Inferior parietal cortex (tissue), 1 donor: Measurements from ENCODE around the gene PRR5.
"Not testable (repeated sequence)": the region's sequence is repeated elsewhere in the genome, so short reads cannot be mapped to it uniquely, and the experiment has no call there.

Experiments
- DNase-seq: peaks from one replicate; pipeline ENCODE4 v3.0.0-alpha.2; 2016; ENCODE audit errors: extremely low spot score

Gene PRR5

GRCh38 chr22:44735518-44736428 is 33.8 kb downstream of the PRR5 start:
- peak; percentile 50 for DNase-seq

- no peak for DNase-seq
These were observed 34.8 kb downstream of the PRR5 start for GRCh38 chr22:44736581-44737405.

- DNase-seq, result no peak
These were observed 35.7 kb downstream of the PRR5 start for GRCh38 chr22:44737406-44738346.

- DNase-seq, result no peak
These were observed 36.3 kb downstream of the PRR5 start for GRCh38 chr22:44738347-44738715.

GRCh38 chr22:44739024-44739423 is 37.0 kb downstream of the PRR5 start:
- no peak for DNase-seq

GRCh38 chr22:44739666-44740065 is 37.7 kb downstream of the PRR5 start:
- DNase-seq, result not testable (repeated sequence)

- no peak for DNase-seq
These were observed 38.3 kb downstream of the PRR5 start for GRCh38 chr22:44740307-44740706.

- DNase-seq, result no peak
These were observed 39.9 kb downstream of the PRR5 start for GRCh38 chr22:44741929-44742328.

GRCh38 chr22:44743247-44743646 is 41.2 kb downstream of the PRR5 start:
- no peak for DNase-seq

GRCh38 chr22:44743804-44744211 is 41.8 kb downstream of the PRR5 start:
- no peak for DNase-seq

GRCh38 chr22:44745853-44746789 is 44.1 kb downstream of the PRR5 start:
- no peak for DNase-seq

GRCh38 chr22:44747784-44748127 is 45.8 kb downstream of the PRR5 start:
- not testable (repeated sequence) for DNase-seq

- no peak for DNase-seq
These were observed 46.5 kb downstream of the PRR5 start for GRCh38 chr22:44748524-44748923.

- no peak for DNase-seq
These were observed 48.5 kb downstream of the PRR5 start for GRCh38 chr22:44750481-44750880.

GRCh38 chr22:44752285-44753188 is 50.5 kb downstream of the PRR5 start, which contains the start of gene ARHGAP8:
Gene ARHGAP8 (plus strand): TSS chr22:44752575. CDS start chr22:44786528, 33,953 bp downstream.
- no peak for DNase-seq

- no peak for DNase-seq
These were observed 51.4 kb downstream of the PRR5 start for GRCh38 chr22:44753189-44754042.

GRCh38 chr22:44754998-44755397 is 53.0 kb downstream of the PRR5 start:
- DNase-seq, result no peak

GRCh38 chr22:44755417-44755816 is 53.4 kb downstream of the PRR5 start:
- no peak for DNase-seq
